Stimulated activated CD4-positive, alpha-beta T cell treated with anti-CD3 and anti-CD28 coated beads, Interleukin-2, amount 100 ng/mL, for 24 hours (primary cell): ENCODE data around the gene CDC20.
A peak's percentile ranks its signal among the peaks of the same experiment; 100 is the strongest.
"Not testable (repeated sequence)": the region's sequence is repeated elsewhere in the genome, so short reads cannot be mapped to it uniquely, and the experiment has no call there.

Experiments
- DNase-seq, 2 donors: peaks; one replicate each; pipeline ENCODE4 v3.0.0-alpha.2; 2020

The CDC20 gene

DNA sequence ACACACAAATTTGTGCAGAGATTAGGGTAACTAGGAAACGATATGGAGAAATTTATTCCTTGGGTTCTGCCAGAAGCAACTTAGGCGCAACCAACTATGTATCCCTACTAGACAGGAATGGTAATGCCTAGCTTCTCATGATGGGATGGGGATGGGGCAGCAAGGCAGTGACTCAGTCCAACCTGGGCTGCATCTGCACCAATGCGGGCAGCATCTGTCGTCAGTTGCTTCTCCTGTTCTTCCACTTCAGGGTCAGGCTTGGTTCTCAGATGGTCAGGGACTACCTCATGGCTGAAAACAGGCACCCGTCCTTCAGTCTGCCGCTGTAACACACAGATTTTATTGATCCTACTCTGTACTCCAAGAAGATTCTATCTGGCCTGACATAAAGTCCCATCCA is 27.9 kb downstream of the CDC20 start:
- no peak for DNase-seq

DNA sequence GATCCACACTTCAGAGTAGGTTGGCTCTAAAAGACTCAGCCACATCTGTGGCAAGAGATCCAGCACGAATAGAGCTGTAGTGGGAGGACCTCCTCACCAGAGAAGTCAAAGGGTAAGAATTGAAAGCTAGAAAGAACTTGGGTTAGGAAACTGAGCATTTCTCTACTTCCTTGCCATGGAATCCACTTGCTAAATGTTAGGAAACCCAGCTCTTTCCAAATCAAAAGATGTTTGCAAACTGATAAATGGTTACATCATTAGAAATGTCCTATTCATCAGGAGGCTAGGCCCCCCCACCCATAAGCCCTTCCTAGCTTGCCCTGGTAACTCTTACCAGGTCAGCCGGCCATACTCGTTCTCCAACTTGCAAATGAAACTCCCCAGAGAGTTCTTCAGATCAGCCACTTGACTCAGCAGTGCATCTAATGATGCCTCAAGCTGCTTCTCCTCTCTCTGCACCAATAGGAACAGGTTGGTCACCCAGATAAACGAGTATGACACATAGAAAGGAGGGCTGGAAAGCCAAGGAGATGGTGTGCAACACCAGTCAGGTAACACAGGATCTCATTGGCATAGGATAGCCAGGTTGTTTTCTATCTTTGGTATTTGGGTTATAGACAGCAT is 29.3 kb downstream of the CDC20 start:
- DNase-seq, result no peak

DNA sequence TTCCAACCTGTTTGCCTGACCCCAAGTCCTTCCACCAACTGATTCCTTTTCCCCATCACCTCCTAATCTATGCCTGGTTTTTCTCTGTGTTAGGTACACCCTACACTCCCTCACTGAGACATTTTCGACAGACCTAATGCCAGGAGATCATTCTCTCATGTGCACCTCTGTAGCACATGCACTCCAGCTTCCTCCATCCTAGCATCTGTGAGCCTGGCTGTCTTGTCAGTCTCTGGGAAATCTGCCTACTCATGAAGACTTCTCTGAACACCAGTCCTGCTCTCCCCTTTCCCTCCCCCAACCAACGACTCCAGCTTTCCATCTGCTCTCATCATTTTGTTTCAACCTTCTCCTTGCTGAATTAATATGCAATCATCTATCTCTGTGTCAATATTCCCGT is 29.8 kb downstream of the CDC20 start:
- no peak for DNase-seq

DNA sequence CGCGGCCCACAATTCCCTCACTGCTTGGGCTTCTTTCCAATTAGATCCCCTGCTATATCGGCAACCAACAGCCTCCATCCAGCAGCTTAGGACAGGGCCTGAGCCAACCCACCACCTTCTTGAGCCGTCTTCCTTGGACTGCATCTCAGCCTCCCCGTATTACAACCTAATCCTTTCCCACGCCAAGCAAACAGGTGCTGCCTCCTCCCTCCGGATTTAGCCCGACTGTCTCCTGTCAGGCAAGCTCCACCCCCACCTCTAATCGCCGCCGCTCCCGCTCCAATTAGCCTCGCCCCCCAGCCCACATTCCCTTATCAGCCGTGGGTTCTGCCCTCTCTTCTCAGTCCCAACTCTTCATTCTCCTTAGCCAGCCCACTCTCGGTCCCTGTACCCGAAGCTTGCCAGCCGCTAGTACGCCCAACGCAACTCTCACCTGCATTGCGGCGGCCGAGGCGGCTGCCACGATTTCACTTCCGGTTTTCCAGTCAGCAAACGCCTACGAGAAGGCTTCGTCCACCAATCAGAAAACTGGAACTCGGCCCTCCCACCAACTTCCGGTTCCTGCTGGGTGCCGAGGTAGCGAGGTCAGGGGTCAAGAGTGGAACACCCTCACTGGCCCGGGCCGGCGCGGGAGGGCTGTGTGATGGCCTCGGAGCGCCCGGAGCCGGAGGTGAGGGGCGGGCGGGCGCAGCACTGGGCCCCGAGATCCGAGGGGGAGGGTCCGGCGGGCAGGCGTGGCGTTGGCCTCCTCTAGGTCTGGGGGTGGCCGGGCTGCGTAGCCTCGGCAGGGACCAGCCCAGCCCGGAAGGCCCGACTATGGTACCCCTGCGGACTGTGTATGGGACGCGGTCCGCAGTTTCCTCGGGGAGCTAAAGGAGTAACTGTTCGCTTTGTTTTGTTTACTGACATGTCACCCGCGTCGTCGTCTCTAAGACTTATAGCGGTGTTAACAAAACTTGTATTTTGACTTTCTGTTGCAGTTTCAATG is 30.8 kb downstream of the CDC20 start, which contains the start of the genes MED8 and SZT2:
Gene MED8, minus strand, starts transcription at position 475 of the 988 bp plus-strand sequence. Its CDS starts 36 bp downstream, at position 439.
Gene SZT2, plus strand, starts transcription at position 574 of the 988 bp plus-strand sequence. Its CDS starts 70 bp downstream, at position 644.
- peak; percentile 94 for DNase-seq

DNA sequence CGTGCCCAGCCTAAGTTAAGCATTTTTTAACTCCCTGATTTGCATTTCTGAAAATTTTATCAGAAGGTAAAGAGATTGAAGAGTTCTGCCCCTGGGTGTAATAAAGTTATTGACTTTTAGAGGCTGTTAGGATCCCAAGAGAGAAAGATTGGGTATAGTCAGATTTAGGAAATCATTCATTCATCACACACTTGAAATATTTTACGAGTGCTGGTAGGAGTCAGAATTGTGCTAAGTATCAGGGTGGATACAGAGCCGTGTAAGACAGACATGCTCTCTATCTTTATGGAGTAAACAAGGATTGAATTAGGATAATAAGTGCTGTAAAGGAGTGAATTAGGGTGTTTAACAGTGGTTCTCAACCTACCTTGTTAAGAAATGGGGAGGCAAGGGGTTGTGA is 33.9 kb downstream of the CDC20 start:
- DNase-seq, result no peak

DNA sequence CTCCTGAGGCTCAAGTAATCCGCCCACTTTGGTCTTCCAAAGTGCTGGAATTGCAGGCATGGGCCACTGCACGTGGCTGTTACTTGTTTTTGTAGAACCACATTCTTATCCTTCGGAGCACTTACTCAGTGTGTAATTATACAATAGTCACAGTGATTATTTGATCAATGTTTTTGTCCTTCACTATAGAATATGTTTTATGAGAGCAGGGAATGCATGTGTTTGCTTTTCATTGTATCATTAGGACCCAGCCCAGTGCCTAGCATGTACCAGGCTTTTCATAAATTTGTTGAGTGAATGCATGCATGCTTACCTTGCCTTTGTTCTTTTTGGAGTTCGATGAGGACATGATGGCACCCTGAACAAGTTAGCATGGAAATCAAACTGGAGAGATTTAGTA is 36.7 kb downstream of the CDC20 start:
- no peak for DNase-seq

DNA sequence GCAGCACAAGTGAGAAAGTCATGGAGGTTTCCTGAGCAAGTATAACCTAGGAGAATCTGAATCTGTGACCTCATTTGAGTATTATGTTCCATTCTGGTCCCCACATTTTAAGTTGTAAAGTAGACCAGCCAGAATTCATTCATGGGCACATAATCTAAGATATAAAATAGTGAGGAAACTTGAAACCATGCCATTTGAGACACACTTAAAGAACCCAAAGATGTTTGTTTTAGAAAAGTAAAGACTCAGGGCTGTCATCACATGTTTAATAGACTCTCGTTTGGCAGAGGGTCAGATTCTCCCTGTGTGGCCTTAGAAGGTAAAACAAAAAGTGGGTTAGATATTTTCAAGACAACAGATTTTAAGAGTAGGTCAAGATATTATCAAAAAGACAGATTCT is 37.3 kb downstream of the CDC20 start:
- DNase-seq, result no peak

DNA sequence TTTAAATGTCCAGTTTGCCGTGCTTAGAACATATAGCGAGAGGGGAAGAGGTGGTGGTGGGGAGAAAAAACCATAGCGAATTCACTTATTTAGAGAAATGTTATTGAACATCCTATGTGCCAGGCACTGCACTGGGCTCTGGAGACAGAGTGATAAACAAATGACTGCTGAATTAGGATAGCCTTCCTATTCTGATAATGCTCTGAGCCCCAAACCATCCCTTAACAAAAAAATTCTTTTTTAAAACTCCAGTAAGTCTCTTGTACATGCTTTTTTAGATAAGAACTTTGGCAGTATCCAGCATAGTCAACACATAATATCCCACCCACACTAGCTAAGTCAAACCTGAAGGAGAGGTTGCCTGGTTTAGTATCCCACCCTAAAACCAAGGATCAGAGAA is 39.4 kb downstream of the CDC20 start:
- no peak for DNase-seq

DNA sequence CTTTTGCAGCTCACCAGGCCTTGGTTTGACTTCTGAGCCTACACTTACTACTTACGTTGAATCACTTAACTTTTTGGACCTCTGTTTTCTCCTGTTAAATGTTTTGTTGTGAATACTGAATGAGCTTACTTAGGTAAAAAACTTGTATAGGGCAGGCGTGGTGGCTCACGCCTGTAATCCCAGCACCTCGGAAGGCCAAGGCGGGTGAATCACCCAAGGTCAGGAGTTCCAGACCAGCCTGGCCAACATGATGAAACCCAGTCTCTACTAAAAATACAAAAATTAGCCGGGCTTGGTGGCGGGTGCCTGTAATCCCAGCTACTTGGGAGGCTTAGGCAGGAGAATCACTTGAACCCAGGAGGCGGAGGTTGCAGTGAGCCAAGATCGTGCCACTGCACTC is 41.7 kb downstream of the CDC20 start:
- not testable (repeated sequence) for DNase-seq

DNA sequence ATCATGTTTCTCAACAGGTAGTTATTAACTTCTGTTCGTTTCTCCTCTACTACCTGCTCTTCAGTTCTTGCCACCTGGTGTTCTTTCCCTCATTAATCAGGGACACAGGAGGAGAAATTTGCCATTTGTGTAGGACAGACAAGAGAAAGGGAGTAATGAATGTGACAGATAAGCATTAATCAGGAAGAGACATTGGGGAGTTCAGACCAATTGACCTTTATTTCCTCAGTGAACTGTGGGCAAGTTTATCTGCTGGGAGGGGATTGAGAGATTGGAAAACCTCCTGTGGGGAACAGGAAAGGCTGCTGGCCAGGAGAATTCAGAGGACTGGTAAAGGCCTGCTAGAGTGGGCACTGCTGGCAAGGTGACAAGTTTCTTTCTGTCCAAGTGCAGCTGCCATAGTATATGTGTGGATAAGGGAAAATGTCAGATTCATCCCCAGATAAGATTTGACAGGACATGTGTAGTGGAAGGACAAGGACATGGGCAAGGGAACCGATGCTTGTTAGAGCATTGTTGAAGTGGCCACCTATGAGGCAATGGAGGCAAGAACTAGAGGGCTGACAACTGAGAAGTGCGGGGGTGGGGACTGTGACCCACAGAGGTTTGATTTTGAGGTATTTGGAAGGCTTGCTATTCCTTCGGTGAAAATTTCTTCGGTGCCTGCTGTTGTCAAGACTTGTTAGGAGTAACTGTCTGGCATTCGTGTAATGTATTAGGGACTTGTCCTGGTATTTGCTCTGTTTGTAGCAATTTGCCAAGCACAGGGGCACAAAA is 43.5 kb downstream of the CDC20 start:
- no peak for DNase-seq

DNA sequence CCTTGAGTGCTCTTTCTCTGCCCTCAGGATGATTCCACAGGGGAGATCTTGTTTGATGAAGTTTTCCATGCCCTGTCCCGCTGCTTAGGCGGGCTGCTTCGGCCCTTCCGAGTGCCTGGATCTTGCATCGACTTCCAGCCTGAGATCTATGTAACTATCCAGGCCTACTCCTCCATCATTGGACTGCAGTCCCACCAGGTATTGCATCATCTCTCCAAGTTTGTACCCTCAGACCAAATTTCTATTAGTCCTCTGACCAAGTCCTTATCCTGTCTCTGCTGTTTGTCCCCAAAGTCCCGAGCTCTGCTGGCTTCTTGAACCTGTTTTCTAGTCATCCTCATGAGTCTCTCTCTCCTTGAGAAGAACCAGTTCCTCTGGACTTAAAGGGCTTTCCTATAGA is 45.6 kb downstream of the CDC20 start:
- no peak for DNase-seq

DNA sequence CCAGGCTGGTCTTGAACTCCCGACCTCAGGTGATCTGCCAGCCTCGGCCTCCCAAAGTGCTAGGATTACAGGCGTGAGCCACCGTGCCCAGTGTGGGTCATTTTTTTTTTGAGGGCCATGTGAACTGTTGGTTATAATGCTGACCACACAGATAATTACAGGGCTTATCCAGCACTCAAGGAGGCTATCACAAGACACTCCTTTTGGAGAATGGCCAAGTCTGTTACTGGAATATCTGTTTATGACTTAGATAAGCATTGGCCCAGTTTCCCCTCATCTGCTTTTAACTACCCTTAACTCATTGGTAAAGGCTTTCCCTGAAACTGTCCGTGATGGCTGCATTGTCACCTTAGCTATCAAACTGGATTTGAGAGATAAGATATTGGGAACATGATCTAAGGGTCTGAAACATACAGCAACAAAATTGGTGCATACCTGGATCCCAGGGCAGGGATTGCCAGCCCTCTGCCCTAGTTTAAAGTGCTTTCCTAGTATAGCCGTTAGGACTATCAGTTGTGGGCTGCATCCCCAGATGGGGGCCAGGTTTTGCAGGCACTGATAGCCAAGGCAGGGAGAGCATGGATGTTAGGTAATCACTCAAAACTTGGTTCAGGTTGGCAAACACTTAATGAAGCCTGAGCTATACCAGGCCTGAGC is 46.6 kb downstream of the CDC20 start:
- DNase-seq, result no peak

DNA sequence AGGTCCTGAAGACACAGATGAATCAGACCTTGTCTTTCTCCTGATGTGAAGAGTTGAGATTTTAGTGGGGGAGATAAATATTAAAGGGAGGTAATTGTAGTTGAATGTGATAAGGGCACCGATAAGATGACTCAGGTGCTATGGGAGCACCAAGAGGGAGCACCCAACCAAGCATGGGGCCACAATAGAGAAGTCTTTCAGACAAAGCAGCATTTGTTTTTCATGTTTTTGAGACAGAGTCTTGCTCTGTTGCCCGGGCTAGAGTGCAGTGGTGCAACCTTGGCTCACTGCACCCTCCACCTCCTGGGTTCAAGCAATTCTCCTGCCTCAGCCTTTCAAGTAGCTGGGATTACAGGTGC is 47.1 kb downstream of the CDC20 start:
- no peak for DNase-seq

DNA sequence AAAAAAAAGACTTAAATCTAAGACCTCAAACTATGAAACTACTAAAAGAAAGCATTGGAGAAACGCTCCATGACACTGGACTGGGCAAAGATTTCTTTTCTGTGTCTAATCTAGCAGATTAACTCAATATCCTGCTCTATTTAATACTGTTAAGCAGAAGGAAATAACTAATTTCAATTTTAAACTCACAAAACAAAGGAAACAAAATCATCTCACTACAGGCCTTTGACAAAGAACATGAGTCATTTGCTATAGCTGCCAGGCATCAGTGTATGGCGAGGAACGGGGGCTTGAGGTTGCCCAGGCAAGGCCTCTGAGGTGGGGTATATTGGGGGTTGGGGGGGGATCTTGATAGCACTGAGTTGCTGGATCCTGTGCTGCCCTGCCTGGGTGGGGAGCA is 51.8 kb downstream of the CDC20 start:
- no peak for DNase-seq
